Bronchial epithelial cell (primary cell): ENCODE measurements around the gene AGBL2. TPM values are rescaled to one million over a fixed set of nuclear protein-coding genes. Genes with fewer than 3 reads are reported as not detected.

Experiments
- DNase-seq: peaks from one replicate; pipeline ENCODE4 v3.0.0-alpha.2; 2010; ENCODE audit warnings: low read depth
- FAIRE-seq: peaks from 2 replicates; lab custom pipeline; 2011; peaks lifted over from hg19 to GRCh38; lab: Jason Lieb, UNC
- H3K27me3 ChIP-seq: 2 replicates; pipeline ENCODE4 v1.5.1; 2011; ENCODE audit warnings: low read length; ENCODE audit not compliant: control insufficient read depth, insufficient read depth
- H3K36me3 ChIP-seq: 2 replicates; pipeline ENCODE4 v1.5.1; 2011; ENCODE audit warnings: low read length; ENCODE audit not compliant: control insufficient read depth, insufficient read depth
- H3K4me3 ChIP-seq: 2 replicates; pipeline ENCODE4 v1.5.1; 2011; ENCODE audit warnings: mild to moderate bottlenecking, low read depth, low read length, control low read depth
- total RNA-seq: library from RNA; depleted of rRNA; stranded (reverse); fragments of >200 nt; gene quantifications from 2 replicates; pipeline ENCODE4 v1.2.1, GENCODE V29; 2014
- TF ChIP-seq, protein P1 (sequence below): IDR thresholded peaks from 2 replicates; pipeline ENCODE4 v1.5.1; 2011; ENCODE audit warnings: mild to moderate bottlenecking, moderate library complexity, low read length, control low read depth, inconsistent platforms; ENCODE audit not compliant: insufficient read depth, severe bottlenecking

The AGBL2 gene
- total RNA-seq, 1 donor from 2014 or later, result 1.1 TPM

DNA sequence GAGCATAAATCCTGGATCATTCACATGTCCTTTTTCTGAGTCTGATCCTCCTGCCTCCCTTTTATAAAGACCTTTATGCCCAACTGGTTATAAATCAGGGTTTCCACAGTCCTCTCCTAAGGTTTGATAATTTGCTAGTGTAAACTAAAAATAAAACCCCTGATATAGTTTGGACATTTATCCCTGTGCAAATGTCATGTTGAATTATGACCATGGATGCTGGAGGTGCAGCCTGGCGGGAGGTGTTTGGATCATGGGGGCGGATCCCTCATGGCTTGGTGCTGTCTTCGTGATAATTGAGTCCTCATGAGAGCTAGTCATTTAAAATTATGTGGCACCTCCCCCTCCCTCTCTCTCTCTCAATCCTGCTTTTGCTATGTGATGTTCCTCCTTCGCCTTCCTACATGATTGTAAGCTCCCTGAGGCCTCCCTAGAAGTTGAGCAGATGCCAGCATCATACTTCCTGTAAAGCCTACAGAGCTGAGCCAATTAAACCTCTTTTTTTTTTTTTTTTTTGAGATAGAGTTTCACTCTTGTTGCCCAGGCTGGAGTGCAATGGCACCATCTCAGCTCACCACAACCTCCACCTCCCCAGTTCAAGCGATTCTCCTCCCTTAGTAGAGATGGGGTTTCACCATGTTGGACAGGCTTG, 63.2 kb downstream of the AGBL2 start:
- Histone ChIP-seq H3K4me3 (no peak overlapping the region), H3K36me3 (no peaks in the 10 kb centered on the region), H3K27me3 (no peaks in the 10 kb centered on the region)
- TF ChIP-seq, protein P1, sequence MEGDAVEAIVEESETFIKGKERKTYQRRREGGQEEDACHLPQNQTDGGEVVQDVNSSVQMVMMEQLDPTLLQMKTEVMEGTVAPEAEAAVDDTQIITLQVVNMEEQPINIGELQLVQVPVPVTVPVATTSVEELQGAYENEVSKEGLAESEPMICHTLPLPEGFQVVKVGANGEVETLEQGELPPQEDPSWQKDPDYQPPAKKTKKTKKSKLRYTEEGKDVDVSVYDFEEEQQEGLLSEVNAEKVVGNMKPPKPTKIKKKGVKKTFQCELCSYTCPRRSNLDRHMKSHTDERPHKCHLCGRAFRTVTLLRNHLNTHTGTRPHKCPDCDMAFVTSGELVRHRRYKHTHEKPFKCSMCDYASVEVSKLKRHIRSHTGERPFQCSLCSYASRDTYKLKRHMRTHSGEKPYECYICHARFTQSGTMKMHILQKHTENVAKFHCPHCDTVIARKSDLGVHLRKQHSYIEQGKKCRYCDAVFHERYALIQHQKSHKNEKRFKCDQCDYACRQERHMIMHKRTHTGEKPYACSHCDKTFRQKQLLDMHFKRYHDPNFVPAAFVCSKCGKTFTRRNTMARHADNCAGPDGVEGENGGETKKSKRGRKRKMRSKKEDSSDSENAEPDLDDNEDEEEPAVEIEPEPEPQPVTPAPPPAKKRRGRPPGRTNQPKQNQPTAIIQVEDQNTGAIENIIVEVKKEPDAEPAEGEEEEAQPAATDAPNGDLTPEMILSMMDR, result no peak
- DNase-seq (no peak), FAIRE-seq (no peak)

DNA sequence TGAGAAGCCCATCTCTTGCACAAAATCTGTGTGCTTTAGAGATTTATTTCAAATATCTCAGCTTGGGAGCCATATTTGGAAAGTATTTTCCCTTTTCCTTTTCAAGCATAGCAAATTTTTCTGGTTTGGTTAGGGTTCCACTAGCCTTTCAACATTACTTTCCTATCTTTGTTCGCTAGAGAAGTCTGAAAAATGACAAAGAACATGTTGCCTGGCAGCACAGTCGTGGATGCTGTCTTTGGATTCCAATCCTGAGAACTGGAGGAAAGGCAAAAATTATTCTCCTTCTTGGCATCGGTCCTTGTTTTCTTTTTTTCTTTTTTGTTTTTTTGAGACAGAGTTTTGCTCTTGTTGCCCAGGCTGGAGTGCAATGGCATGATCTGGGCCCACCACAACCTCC, 65.9 kb downstream of the AGBL2 start:
- no peaks in the 10 kb centered on the region for H3K27me3 ChIP-seq
- TF ChIP-seq, protein P1, result no peak
- FAIRE-seq (no peak), DNase-seq (no peak)
- no peak overlapping the region for H3K4me3 ChIP-seq
- no peaks in the 10 kb centered on the region for H3K36me3 ChIP-seq

DNA sequence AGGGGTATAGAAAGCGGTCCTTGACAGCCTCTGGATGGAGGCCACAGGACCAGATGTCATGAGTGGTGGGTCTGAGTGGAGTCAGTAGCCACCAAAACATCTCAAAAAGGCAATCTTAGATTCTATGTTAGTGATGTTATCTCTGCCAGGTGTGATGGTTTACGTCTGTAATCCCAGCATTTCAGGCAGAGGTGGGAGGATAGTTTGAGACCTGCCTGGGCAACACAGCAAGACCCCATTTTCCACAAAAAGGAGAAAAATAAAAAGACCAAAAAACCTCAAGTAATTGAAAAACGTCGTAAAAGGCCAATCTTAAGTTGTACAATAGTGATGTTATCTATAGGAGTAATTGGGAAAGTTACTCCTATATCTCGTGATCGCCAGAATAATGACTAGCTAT, 69.2 kb downstream of the AGBL2 start:
- no peak for FAIRE-seq
- TF ChIP-seq, protein P1, result no peak
- H3K36me3 ChIP-seq, result no peaks in the 10 kb centered on the region
- DNase-seq, result no peak
- no peaks in the 10 kb centered on the region for H3K27me3 ChIP-seq
- no peak overlapping the region for H3K4me3 ChIP-seq

DNA sequence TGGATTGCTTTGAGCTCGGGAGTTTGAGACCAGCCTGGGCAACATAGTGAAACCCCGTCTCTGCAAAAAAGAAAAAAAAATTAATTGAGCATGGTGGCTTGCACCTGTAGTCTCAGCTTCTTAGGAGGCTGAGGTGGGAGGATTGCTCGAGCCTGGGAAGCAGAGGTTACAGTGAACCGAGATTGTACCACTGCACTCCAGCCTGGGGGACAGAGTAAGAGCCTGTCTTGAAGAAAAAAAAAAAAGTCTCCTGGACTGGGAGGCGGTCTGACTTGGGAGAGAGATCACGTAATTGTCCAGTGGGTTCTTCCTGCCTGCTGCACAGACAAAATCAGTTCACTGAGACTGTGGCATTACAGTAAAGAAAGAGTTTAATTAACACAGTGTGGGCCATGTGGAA, 69.7 kb downstream of the AGBL2 start:
- no peaks in the 10 kb centered on the region for H3K36me3 ChIP-seq
- H3K27me3 ChIP-seq, result no peaks in the 10 kb centered on the region
- TF ChIP-seq, protein P1, result no peak
- DNase-seq (no peak), FAIRE-seq (no peak)
- no peak overlapping the region for H3K4me3 ChIP-seq

DNA sequence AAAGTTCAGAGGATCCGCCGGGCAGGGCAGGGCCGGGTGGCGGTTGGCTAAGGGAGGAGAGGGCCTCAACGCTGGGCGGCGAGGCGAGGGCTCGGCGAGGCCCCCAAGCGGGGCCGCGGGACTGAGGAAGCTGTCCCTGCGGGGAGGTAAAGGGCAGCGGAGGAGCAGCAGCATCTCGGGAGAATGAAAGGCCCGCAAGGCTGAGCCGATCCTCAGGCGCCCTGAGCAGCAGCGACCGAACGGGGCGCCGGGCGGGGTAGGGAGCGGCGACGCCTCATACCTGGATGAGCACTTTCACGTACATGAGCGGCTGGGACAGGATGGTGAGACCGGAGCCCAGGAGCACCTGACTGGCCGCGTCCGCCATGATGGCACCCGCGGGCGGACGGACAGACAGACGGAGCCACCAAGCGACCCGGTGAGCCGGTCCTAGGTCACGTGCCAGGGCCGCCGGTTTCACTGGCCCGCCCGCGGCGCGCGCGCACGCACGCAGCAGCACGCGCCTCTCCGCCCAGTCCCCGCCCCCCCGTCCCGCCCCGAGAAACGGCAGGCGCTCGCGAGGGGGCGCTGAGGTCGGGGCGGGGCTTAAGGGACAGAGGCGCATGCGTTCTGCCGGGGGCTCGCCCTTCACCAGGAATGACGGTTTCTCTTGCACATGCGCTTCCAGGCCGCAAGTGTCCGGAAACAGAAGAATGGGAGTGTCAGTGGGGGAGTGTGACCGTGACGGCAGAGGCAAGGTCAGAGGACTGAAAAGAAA, 72.9 kb downstream of the AGBL2 start, which contains the start of gene MTCH2:
TSS of gene MTCH2 (minus strand) at position 461 of the 757 bp plus-strand sequence. CDS start at position 367, 94 bp downstream.
- TF ChIP-seq, protein P1, result peak; percentile 29
- Histone ChIP-seq H3K36me3 (no peaks in the 10 kb centered on the region), H3K4me3 (peak within 1 kb of the TSS; percentile 89), H3K27me3 (no peaks in the 10 kb centered on the region)
- peak; percentile 88 for DNase-seq
- FAIRE-seq, result no peak
